GM18511 (cell line): Measurements from ENCODE around the gene DAPK3.

Source experiments
- ATAC-seq: cut with Tn5 transposase; IDR thresholded peaks from one replicate; pipeline ENCODE4 v1.9.1; 2021; ENCODE audit warnings: mild to moderate bottlenecking, moderate library complexity; ENCODE audit not compliant: unreplicated experiment

Gene DAPK3

DNA sequence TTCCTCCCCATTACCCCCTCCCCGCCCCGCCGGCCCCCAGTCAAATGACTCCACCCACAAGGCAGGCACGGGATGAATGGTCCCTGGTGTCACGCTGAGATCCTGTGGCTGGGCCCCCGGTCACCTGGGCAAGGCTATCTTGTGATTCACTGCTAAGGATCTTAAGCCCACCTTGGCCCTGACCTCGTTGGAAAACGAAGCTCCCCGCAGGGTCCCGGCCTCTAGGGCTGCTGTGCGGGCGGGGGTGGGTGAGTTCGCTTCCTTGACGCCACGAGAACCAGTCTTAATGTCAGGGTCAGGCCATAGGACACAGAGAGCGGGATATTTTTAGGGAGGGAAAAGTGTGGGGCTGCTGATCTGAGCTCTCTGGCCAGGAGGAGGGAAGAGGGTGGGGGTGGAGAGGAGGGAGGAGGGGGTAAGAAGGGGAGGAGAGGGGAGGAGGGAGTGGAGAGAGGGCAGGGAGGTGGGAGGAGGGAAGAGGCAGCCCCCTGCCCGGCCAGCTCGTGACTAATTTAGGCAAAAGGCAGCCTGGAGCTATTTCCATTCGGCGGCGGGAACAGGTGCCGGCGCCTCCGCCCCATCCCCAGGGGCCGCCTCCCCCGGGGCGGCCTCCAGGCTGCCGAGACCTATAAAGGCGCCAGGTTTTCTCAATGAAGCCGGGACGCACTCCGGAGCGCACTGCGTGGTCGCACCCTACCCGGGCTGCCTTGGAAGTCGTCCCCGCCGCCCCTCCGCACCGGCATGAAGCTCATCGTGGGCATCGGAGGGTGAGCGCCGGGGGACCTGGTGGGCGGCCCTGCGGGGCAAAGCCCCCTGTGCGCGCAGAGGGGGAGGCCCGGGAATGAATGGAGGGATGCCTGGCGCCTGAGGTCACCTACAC is 37.7 kb downstream of the DAPK3 start, which contains the start of gene NMRK2:
Gene NMRK2 (plus strand): TSS at position 139 of the 880 bp plus-strand sequence. CDS start 603 bp downstream, at position 742.
- ATAC-seq: no peak

DNA sequence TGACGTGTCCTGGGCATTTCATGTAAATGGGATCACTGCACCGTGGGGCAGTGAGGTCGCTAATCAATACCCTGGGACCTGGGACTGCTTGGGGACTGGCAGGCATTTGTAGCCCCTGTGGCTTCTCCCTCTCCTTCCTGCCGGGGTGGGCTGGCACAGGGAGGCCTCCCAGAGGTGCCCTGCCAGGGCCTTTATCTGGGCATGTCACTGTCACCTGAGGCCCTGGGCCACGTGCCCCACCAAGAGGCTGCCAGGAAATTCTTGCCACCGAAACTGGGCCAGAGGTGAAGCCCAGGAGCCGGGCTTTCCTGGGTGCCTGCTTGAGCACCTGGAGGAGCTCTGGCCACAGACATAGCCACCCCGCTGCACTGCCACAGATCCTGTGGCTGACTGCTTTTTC is 39.9 kb downstream of the DAPK3 start:
- no peak for ATAC-seq

DNA sequence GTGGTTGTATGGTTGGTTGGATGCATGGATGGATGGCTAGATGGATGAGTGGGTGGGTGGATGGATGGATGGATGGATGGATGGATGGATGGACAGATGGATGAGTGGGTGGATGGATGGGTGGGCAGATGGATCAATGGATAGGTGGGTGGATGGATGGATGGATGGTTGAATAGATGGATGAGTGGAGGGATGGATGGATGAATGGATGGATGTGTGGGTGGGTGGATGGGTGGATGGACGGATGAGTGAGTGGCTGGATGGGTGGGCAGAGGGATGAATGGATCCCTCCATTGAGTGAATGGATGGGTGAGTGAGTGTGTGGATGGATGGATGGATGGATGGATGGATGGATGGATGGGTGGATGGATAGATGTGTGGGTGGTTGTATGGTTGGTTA is 47.0 kb downstream of the DAPK3 start:
- ATAC-seq: no peak

DNA sequence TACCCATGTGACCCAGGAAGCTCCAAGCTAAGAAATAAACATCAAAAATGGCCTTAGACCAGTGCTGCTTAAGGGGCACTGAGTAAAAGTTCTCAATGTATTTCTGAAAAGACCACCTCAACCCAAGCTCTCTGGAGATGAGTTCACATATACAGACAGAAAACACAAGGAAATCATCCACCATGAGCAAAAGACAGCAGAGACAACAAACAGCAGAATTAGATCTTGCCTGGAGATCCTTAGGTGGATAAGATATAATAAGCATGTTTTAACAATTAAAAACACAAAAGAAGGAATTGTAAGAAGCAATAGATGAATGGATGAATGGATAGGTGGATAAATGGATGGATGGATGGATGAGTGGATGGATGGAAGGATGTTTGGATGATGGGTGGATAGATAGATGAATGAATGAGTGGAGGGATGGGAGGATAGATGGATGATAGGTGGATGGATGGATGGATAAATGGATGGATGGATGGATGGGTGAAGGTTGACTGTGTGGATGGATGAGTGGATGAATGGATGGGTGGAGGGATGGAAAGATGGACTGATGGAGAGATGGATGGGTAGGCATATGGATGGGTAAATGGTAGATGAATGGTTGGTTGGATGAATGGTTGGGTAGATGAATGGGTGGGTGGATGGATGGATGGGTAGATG is 47.7 kb downstream of the DAPK3 start:
- ATAC-seq: no peak

DNA sequence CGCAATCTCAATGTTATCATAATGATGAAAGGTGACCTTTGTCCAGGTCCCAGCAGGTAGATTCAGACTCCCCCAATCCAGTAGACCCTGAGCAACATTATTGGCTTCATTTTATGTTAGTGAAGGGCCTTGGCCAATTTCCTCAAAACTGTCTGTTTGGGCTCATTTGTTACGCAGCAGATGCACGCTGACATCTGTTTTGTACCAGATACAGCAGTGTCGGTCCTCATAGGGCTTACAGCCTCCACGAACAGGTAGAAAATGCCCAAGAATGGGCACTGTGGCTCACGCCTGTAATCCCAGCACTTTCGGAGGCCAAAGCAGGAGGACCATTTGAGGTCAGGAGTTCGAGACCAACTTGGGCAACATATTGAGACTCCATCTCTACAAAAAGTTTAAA is 51.1 kb downstream of the DAPK3 start:
- ATAC-seq: no peak

DNA sequence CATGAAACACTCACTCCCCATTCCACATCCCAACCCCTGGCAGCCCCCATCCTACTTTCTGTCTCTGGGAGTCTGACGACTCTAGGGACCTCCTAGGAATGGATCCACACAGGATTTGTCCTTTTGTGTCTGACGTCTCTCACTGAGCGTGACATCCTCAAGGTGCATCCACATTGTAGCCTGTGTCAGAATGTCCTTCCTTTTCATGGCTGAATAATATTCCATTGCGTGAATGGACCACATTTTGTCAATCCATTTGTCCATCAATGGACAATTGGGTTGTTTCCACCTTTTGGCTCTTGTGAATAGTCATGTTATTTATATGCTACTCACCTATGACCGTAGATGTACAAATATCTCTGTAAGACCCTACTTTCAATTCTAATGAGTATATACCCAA is 54.9 kb downstream of the DAPK3 start:
- ATAC-seq: no peak

DNA sequence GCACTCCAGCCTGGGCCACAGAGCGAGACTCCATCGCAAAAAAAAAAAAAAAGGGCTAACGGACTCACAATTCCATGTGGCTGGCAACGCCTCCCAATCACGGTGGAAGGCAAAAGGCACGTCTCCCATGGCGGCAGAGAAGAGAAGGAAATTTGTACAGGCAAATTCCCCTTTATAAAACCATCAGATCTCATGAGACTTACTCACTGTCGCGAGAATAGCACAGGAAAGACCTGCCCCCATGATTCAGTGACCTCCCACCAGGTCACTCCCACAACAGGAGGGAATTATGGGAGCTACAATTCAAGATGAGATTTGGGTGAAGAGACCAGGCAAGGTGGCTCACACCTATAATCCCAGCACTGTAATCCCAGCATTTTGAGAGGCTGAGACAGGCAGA is 56.7 kb downstream of the DAPK3 start:
- no peak for ATAC-seq

DNA sequence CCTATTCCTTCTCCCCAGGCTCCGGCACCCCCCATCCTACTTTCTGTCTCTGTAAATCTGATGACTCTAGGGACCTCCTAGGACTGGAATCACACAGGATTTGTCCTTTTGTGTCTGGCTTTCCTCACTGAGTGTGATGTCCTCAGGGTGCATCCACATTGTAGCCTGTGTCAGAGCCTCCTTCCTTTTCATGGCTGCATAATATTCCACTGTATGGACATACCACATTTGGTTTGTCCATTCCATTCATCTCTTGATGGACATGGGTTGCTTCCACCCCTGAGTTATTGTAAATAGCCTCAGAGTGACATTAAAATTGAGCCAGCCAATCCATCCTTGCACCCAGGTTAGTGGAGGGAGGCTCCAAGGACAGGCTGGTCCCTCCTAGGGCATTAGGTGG is 60.8 kb downstream of the DAPK3 start:
- ATAC-seq: no peak
